ENCODE data around the gene MNAT1.

MNAT1 gene

DNA sequence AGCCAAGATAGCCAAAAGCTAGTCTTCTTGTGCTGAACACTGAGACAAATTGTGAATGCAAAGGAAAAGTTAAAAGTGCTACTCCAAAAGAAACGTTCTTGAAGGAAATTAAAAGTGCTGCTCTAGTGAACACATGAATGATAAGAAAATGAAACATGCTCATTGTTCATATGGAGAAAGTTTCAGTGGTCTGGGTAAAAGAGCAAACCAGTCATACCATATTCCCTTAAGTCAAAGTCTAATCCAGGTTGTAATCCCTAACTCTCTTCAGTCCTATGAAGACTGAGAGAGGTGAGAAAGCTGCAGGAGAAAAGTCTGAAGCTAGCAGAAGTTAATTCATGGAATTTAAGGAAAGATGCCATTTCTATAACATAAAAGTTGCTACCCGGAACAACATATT is 121.5 kb downstream of the MNAT1 start:
- TF ChIP-seq SIN3A (IDR thresholded peaks at IDR 0.05; ENCODE audit: borderline replicate concordance, insufficient read depth, low read length) (no peak), POLR2AphosphoS5 (IDR thresholded peaks at IDR 0.05; ENCODE audit: low read depth, low read length) (no peak), TAF1 (IDR thresholded peaks at IDR 0.05; ENCODE audit: borderline replicate concordance, insufficient read depth, low read length) (no peak), FOXP2 (optimal IDR thresholded peaks at IDR 0.05; ENCODE audit: borderline replicate concordance, extremely low read depth, extremely low read length, insufficient read depth) (no peak)
- TF ChIP-seq, protein P1, sequence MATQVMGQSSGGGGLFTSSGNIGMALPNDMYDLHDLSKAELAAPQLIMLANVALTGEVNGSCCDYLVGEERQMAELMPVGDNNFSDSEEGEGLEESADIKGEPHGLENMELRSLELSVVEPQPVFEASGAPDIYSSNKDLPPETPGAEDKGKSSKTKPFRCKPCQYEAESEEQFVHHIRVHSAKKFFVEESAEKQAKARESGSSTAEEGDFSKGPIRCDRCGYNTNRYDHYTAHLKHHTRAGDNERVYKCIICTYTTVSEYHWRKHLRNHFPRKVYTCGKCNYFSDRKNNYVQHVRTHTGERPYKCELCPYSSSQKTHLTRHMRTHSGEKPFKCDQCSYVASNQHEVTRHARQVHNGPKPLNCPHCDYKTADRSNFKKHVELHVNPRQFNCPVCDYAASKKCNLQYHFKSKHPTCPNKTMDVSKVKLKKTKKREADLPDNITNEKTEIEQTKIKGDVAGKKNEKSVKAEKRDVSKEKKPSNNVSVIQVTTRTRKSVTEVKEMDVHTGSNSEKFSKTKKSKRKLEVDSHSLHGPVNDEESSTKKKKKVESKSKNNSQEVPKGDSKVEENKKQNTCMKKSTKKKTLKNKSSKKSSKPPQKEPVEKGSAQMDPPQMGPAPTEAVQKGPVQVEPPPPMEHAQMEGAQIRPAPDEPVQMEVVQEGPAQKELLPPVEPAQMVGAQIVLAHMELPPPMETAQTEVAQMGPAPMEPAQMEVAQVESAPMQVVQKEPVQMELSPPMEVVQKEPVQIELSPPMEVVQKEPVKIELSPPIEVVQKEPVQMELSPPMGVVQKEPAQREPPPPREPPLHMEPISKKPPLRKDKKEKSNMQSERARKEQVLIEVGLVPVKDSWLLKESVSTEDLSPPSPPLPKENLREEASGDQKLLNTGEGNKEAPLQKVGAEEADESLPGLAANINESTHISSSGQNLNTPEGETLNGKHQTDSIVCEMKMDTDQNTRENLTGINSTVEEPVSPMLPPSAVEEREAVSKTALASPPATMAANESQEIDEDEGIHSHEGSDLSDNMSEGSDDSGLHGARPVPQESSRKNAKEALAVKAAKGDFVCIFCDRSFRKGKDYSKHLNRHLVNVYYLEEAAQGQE (IDR thresholded peaks at IDR 0.05; ENCODE audit: insufficient read depth in 1 of 2, low read depth in 2 of 2, low read length in 2 of 2) = no peak

DNA sequence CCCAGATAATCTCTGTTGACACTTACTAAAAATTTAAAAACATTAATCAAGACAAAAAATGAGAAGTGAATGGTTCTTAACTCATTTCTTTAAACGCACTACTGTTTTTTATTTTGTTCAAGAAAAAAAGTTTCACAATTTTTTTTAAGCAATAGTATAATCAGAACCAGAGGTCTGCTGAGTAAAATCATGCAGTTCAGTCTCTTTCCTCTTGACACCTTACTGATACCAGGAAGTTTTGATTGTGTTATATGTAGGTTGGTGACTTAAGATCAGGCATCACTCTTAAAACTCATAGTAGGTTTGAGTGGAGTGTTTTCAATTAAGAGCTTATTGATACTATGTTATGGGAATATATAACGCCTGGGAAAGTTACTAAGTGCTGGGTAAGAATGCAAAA is 125.0 kb downstream of the MNAT1 start:
- TF ChIP-seq, protein P1 (IDR thresholded peaks at IDR 0.05; ENCODE audit: insufficient read depth in 1 of 2, low read depth in 2 of 2, low read length in 2 of 2) = no peak
- TF ChIP-seq SIN3A (IDR thresholded peaks at IDR 0.05; ENCODE audit: borderline replicate concordance, insufficient read depth, low read length) (no peak), FOXP2 (optimal IDR thresholded peaks at IDR 0.05; ENCODE audit: borderline replicate concordance, extremely low read depth, extremely low read length, insufficient read depth) (no peak), POLR2AphosphoS5 (IDR thresholded peaks at IDR 0.05; ENCODE audit: low read depth, low read length) (no peak), TAF1 (IDR thresholded peaks at IDR 0.05; ENCODE audit: borderline replicate concordance, insufficient read depth, low read length) (no peak)

- no peak for TF ChIP-seq SIN3A (IDR thresholded peaks at IDR 0.05; ENCODE audit: borderline replicate concordance, insufficient read depth, low read length)
- no peak for TF ChIP-seq TAF1 (IDR thresholded peaks at IDR 0.05; ENCODE audit: borderline replicate concordance, insufficient read depth, low read length)
- TF ChIP-seq, protein P1 (IDR thresholded peaks at IDR 0.05; ENCODE audit: insufficient read depth in 1 of 2, low read depth in 2 of 2, low read length in 2 of 2) = no peak
- TF ChIP-seq FOXP2 (optimal IDR thresholded peaks at IDR 0.05; ENCODE audit: borderline replicate concordance, extremely low read depth, extremely low read length, insufficient read depth) = no peak
- TF ChIP-seq POLR2AphosphoS5 (IDR thresholded peaks at IDR 0.05; ENCODE audit: low read depth, low read length) = no peak
Observed at GRCh38 chr14:60861545-60862140, 127.1 kb downstream of the MNAT1 start.

DNA sequence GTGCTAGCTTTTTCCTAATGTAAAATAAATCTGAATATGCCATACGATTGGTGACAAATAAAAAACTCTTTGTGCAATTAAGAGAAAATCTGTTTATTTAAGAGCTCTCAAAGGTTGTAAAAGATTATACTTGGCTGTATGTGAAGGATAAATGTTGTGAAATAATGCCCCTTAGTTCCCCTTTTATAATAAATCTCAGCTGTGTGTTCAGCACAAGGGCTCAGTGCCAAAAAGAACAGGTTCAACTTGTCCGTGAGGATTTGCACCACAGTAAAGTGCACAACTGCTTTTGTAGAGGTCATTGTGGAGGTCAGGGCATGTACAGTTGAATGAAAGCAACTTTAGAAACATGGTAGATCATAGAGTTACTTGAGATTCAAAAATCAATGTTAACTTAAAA is 127.7 kb downstream of the MNAT1 start:
- TF ChIP-seq SIN3A (IDR thresholded peaks at IDR 0.05; ENCODE audit: borderline replicate concordance, insufficient read depth, low read length) = no peak
- TF ChIP-seq FOXP2 (optimal IDR thresholded peaks at IDR 0.05; ENCODE audit: borderline replicate concordance, extremely low read depth, extremely low read length, insufficient read depth) = no peak
- no peak for TF ChIP-seq TAF1 (IDR thresholded peaks at IDR 0.05; ENCODE audit: borderline replicate concordance, insufficient read depth, low read length)
- TF ChIP-seq POLR2AphosphoS5 (IDR thresholded peaks at IDR 0.05; ENCODE audit: low read depth, low read length) = no peak
- TF ChIP-seq, protein P1 (IDR thresholded peaks at IDR 0.05; ENCODE audit: insufficient read depth in 1 of 2, low read depth in 2 of 2, low read length in 2 of 2) = no peak
